MM.1S (cell line): ENCODE data around the gene RASL10B.

ENCODE experiments used
- EZH2 ChIP-seq: fragments of 300-600 bp; sonication (generic); optimal IDR thresholded peaks from 2 replicates; pipeline ENCODE3; 2017; ENCODE audit warnings: low read depth, mild to moderate bottlenecking, antibody characterized with exemption, low read length, mixed read lengths
- TF ChIP-seq, protein P1 (sequence below): fragments of 300-600 bp; sonication (generic); IDR thresholded peaks from 2 replicates; pipeline ENCODE4 v1.5.1; 2016; ENCODE audit warnings: antibody characterized with exemption, low read length, mixed read lengths

DNA sequence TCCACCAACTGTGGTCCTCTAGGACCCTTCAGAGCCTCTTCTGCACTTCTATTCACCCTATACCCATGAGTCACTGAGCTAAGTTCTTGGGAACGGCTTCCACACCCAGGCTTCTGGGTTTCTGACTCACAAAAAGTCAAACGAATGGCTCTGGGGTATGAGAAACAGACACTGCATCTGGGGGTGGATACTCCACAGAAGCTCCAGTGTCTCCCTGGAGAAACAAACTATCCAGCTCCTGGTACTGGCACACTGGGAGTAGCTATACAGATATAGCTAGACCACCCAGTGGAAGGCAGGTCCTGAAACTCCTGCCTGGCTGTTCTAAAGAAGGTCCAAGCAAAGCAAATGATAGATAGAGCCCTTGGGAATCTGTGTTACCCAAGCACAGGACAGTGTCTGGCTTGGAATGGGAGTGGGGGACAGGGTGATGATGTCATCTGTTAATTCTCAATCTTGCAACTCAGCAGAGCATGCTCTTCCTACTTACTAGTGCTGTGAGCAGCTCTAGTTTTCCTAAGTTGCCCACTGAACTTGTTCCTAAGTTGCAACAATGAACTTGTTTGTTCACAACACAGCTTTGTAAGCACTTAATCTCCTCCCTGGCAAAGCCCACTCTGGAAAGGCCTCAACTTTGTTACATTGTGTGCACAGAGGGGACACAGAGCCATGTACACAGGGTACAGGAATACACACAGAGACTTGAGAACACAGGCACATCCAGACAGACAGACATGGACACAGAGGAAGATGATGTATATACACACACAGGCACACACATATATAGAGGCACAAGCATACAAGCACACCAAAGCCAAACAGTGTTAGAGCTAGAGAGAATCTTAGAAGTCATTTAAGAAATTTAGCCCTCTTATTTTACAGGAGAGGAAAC, 57.3 kb downstream of the RASL10B start:
- TF ChIP-seq, protein P1, sequence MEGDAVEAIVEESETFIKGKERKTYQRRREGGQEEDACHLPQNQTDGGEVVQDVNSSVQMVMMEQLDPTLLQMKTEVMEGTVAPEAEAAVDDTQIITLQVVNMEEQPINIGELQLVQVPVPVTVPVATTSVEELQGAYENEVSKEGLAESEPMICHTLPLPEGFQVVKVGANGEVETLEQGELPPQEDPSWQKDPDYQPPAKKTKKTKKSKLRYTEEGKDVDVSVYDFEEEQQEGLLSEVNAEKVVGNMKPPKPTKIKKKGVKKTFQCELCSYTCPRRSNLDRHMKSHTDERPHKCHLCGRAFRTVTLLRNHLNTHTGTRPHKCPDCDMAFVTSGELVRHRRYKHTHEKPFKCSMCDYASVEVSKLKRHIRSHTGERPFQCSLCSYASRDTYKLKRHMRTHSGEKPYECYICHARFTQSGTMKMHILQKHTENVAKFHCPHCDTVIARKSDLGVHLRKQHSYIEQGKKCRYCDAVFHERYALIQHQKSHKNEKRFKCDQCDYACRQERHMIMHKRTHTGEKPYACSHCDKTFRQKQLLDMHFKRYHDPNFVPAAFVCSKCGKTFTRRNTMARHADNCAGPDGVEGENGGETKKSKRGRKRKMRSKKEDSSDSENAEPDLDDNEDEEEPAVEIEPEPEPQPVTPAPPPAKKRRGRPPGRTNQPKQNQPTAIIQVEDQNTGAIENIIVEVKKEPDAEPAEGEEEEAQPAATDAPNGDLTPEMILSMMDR: no peak
- TF ChIP-seq EZH2: no peak
